ENCODE data around the gene PHF24. TPM values are rescaled to one million over a fixed set of nuclear protein-coding genes. Genes with fewer than 3 reads are reported as not detected.

PHF24 gene
- total and polyA plus RNA-seq, 7 experiments from 2014 or later = not detected

GRCh38 chr9:34980181-34980761, 22.2 kb downstream of the PHF24 start:
- Mint-ChIP-seq H3K4me3 (no peak overlapping the region), H3K4me1 (peaks cover 26 to 41% (median 36%) of the 10 kb centered on the region in 7 donors), H3K9me3 (peaks cover 0 to 3% (median 0%) of the 10 kb centered on the region in 11 donors), H3K27me3 (peaks cover 0 to 6% (median 0%) of the 10 kb centered on the region in 5 donors), H3K36me3 (peaks cover 0 to 1% (median 0%) of the 10 kb centered on the region in 5 donors), H3K27ac (no peak overlapping the region)
- Histone ChIP-seq H3K36me3 (ENCODE audit: control insufficient read depth in 2 of 3, insufficient read depth in 3 of 3, low read length in 3 of 3) (no peaks in the 10 kb centered on the region), H3K4me3 (ENCODE audit: low read length) (no peak overlapping the region), H3K27ac (ENCODE audit: low read depth, low read length) (no peak overlapping the region), H3K27me3 (ENCODE audit: control insufficient read depth in 2 of 2, insufficient read depth in 2 of 2, low read length in 2 of 2) (no peaks in the 10 kb centered on the region), H3K4me1 (ENCODE audit: control insufficient read depth in 2 of 2, insufficient read depth in 2 of 2, low read length in 2 of 2) (peaks cover 4 to 34% of the 10 kb centered on the region in 2 donors), H3K9me3 (ENCODE audit: control insufficient read depth in 2 of 3, low read length in 3 of 3) (no peaks in the 10 kb centered on the region)
- no peak for ATAC-seq
- CTCF ChIA-PET = no interaction called here
- POLR2A ChIA-PET = interaction anchor here (0.5 kb wide), 1 partner anchor 29 kb away, joined by 3 read pairs; no protein-coding TSS in a partner anchor
- DNase-seq = no peak
- intact Hi-C loops (cut with micrococcal nuclease) = loop anchor here (10.0 kb wide), 4 partner anchors 275 to 455 kb away; partner anchors contain the start of genes ENHO (in 1 of the 2), RPP25L (in 1 of the 2) and SIGMAR1 (in 1 of the 2)

GRCh38 chr9:34982361-34982760, 24.3 kb downstream of the PHF24 start:
- Histone ChIP-seq H3K4me1 (ENCODE audit: control insufficient read depth in 2 of 2, insufficient read depth in 2 of 2, low read length in 2 of 2) (peaks cover 15 to 52% of the 10 kb centered on the region in 2 donors), H3K27ac (ENCODE audit: low read depth, low read length) (no peak overlapping the region), H3K36me3 (ENCODE audit: control insufficient read depth in 2 of 3, insufficient read depth in 3 of 3, low read length in 3 of 3) (no peaks in the 10 kb centered on the region), H3K9me3 (ENCODE audit: control insufficient read depth in 2 of 3, low read length in 3 of 3) (no peaks in the 10 kb centered on the region), H3K27me3 (ENCODE audit: control insufficient read depth in 2 of 2, insufficient read depth in 2 of 2, low read length in 2 of 2) (no peaks in the 10 kb centered on the region), H3K4me3 (ENCODE audit: low read length) (no peak overlapping the region)
- Mint-ChIP-seq H3K9me3 (peaks cover 0 to 3% (median 0%) of the 10 kb centered on the region in 11 donors), H3K36me3 (peaks cover 0 to 1% (median 0%) of the 10 kb centered on the region in 5 donors), H3K4me1 (peaks cover 42 to 62% (median 56%) of the 10 kb centered on the region in 7 donors), H3K4me3 (peak overlapping the region in 7 of 10 donors; percentile 9 to 82 (median 56)), H3K27ac (peak overlapping the region; percentile 10 to 94 (median 84)), H3K27me3 (peaks cover 0 to 4% (median 0%) of the 10 kb centered on the region in 5 donors)
- intact Hi-C loops (cut with micrococcal nuclease) = loop anchor here (10.0 kb wide), 4 partner anchors 278 to 458 kb away; partner anchors contain the start of genes ENHO (in 1 of the 2), RPP25L (in 1 of the 2) and SIGMAR1 (in 1 of the 2)
- CTCF ChIA-PET = interaction anchor here (0.5 to 1.7 kb wide), 2 partner anchors 83 to 374 kb away, joined by 3 to 7 read pairs; no protein-coding TSS in a partner anchor
- no peak for DNase-seq
- no peak for ATAC-seq
- POLR2A ChIA-PET = interaction anchor here (0.5 to 1.5 kb wide), 3 partner anchors 38 to 337 kb away, joined by 3 to 4 read pairs (median 3); no protein-coding TSS in a partner anchor

- no peak overlapping the region for H3K4me3 ChIP-seq (ENCODE audit: low read length)
- Mint-ChIP-seq H3K9me3 (peaks cover 0 to 3% (median 0%) of the 10 kb centered on the region in 11 donors), H3K27ac (peak overlapping the region; percentile 80 to 94 (median 88)), H3K27me3 (no peaks in the 10 kb centered on the region), H3K4me1 (peaks cover 48 to 69% (median 60%) of the 10 kb centered on the region in 7 donors), H3K36me3 (peaks cover 0 to 1% (median 0%) of the 10 kb centered on the region in 5 donors), H3K4me3 (peak overlapping the region; percentile 41 to 82 (median 62))
- intact Hi-C loops (cut with micrococcal nuclease) = loop anchor here (10.0 kb wide), 4 partner anchors 278 to 458 kb away; partner anchors contain the start of genes ENHO (in 1 of the 2), RPP25L (in 1 of the 2) and SIGMAR1 (in 1 of the 2)
- CTCF ChIA-PET = interaction anchor here (1.7 to 2.3 kb wide), 2 partner anchors 68 to 84 kb away, joined by 3 to 25 read pairs; no protein-coding TSS in a partner anchor
- H3K36me3 ChIP-seq (ENCODE audit: control insufficient read depth in 2 of 3, insufficient read depth in 3 of 3, low read length in 3 of 3) = no peaks in the 10 kb centered on the region
- no peaks in the 10 kb centered on the region for H3K27me3 ChIP-seq (ENCODE audit: control insufficient read depth in 2 of 2, insufficient read depth in 2 of 2, low read length in 2 of 2)
- H3K4me1 ChIP-seq (ENCODE audit: control insufficient read depth in 2 of 2, insufficient read depth in 2 of 2, low read length in 2 of 2) = peaks cover 18 to 59% of the 10 kb centered on the region in 2 donors
- DNase-seq (peak in 7 of 9 donors; percentile 16 to 57 (median 46)), ATAC-seq (no peak)
- H3K27ac ChIP-seq (ENCODE audit: low read depth, low read length) = peak overlapping the region; percentile 33
- POLR2A ChIA-PET = interaction anchor here (0.6 kb wide), 1 partner anchor 345 kb away, joined by 3 read pairs; no protein-coding TSS in a partner anchor
- no peaks in the 10 kb centered on the region for H3K9me3 ChIP-seq (ENCODE audit: control insufficient read depth in 2 of 3, low read length in 3 of 3)
Measured at GRCh38 chr9:34983209-34983608, 25.1 kb downstream of the PHF24 start.

GRCh38 chr9:34984049-34984448, 26.0 kb downstream of the PHF24 start:
- no peak for ATAC-seq
- ChIA-PET POLR2A (interaction anchor here (0.5 to 0.8 kb wide), 3 partner anchors 8 to 738 kb away, joined by 3 read pairs; no protein-coding TSS in a partner anchor), CTCF (interaction anchor here (0.6 to 2.3 kb wide), 7 partner anchors 10 to 712 kb away, joined by 3 to 25 read pairs (median 4); partner anchors contain the start of gene PIGO)
- no peaks in the 10 kb centered on the region for H3K27me3 ChIP-seq (ENCODE audit: control insufficient read depth in 2 of 2, insufficient read depth in 2 of 2, low read length in 2 of 2)
- H3K9me3 ChIP-seq (ENCODE audit: control insufficient read depth in 2 of 3, low read length in 3 of 3) = no peaks in the 10 kb centered on the region
- peak in 6 of 9 donors; percentile 38 to 56 (median 47) for DNase-seq
- H3K4me3 Mint-ChIP-seq = peak overlapping the region; percentile 13 to 76 (median 46)
- H3K4me3 ChIP-seq (ENCODE audit: low read length) = no peak overlapping the region
- H3K36me3 Mint-ChIP-seq = peaks cover 0 to 1% (median 0%) of the 10 kb centered on the region in 5 donors
- intact Hi-C loops (cut with micrococcal nuclease) = loop anchor here (2.0 to 10.0 kb wide), 5 partner anchors 223 to 459 kb away; partner anchors contain the start of genes ENHO (in 1 of the 2), RPP25L (in 1 of the 2) and SIGMAR1 (in 1 of the 2)
- H3K4me1 Mint-ChIP-seq = peaks cover 53 to 75% (median 66%) of the 10 kb centered on the region in 7 donors
- peak overlapping the region in 8 of 9 donors; percentile 21 to 94 (median 84) for H3K27ac Mint-ChIP-seq
- H3K27me3 Mint-ChIP-seq = no peaks in the 10 kb centered on the region
- peaks cover 0 to 3% (median 0%) of the 10 kb centered on the region in 11 donors for H3K9me3 Mint-ChIP-seq
- H3K27ac ChIP-seq (ENCODE audit: low read depth, low read length) = peak overlapping the region; percentile 33
- peaks cover 21 to 59% of the 10 kb centered on the region in 2 donors for H3K4me1 ChIP-seq (ENCODE audit: control insufficient read depth in 2 of 2, insufficient read depth in 2 of 2, low read length in 2 of 2)
- H3K36me3 ChIP-seq (ENCODE audit: control insufficient read depth in 2 of 3, insufficient read depth in 3 of 3, low read length in 3 of 3) = no peaks in the 10 kb centered on the region

- CTCF ChIA-PET = interaction anchor here (0.6 to 2.3 kb wide), 10 partner anchors 9 to 711 kb away, joined by 3 to 25 read pairs (median 4); partner anchors contain the start of gene PIGO
- Histone ChIP-seq H3K4me3 (ENCODE audit: low read length) (no peak overlapping the region), H3K27me3 (ENCODE audit: control insufficient read depth in 2 of 2, insufficient read depth in 2 of 2, low read length in 2 of 2) (no peaks in the 10 kb centered on the region), H3K36me3 (ENCODE audit: control insufficient read depth in 2 of 3, insufficient read depth in 3 of 3, low read length in 3 of 3) (no peaks in the 10 kb centered on the region), H3K9me3 (ENCODE audit: control insufficient read depth in 2 of 3, low read length in 3 of 3) (no peaks in the 10 kb centered on the region), H3K27ac (ENCODE audit: low read depth, low read length) (no peak overlapping the region), H3K4me1 (ENCODE audit: control insufficient read depth in 2 of 2, insufficient read depth in 2 of 2, low read length in 2 of 2) (peaks cover 23 to 63% of the 10 kb centered on the region in 2 donors)
- peaks cover 0 to 3% (median 0%) of the 10 kb centered on the region in 11 donors for H3K9me3 Mint-ChIP-seq
- H3K4me1 Mint-ChIP-seq = peaks cover 56 to 83% (median 71%) of the 10 kb centered on the region in 7 donors
- H3K27ac Mint-ChIP-seq = peak overlapping the region in 8 of 9 donors; percentile 8 to 84 (median 54)
- peaks cover 0 to 1% (median 0%) of the 10 kb centered on the region in 5 donors for H3K36me3 Mint-ChIP-seq
- peak overlapping the region in 6 of 10 donors; percentile 1 to 65 (median 56) for H3K4me3 Mint-ChIP-seq
- ATAC-seq = no peak
- POLR2A ChIA-PET = no interaction called here
- H3K27me3 Mint-ChIP-seq = no peaks in the 10 kb centered on the region
- intact Hi-C loops (cut with micrococcal nuclease) = loop anchor here (1.0 to 10.0 kb wide), 11 partner anchors 86 to 938 kb away; partner anchors contain the start of genes ENHO (in 1 of the 2), KIF24 (in 1 of the 2), NUDT2 (in 1 of the 2) and RPP25L (in 1 of the 2)
- DNase-seq = peak in 7 of 9 donors; percentile 16 to 61 (median 45)
Measured at GRCh38 chr9:34985311-34985899, 27.3 kb downstream of the PHF24 start.
